HepG2 (cell line): Measurements from ENCODE around the gene VEGFA. TPM values are rescaled to one million over a fixed set of nuclear protein-coding genes. Genes with fewer than 3 reads are reported as not detected.
A peak's percentile ranks its signal among the peaks of the same experiment; 100 is the strongest.

ENCODE experiments used
- EEA1 ChIP-seq: sonication (generic); formaldehyde crosslinking; IDR thresholded peaks from 2 replicates; pipeline ENCODE4 v1.5.1; 2020; ENCODE audit warnings: mild to moderate bottlenecking, missing genetic modification reagents, borderline replicate concordance
- ELF3 ChIP-seq: IDR thresholded peaks from 2 replicates; pipeline ENCODE4 v1.6.1; 2016; ENCODE audit warnings: missing genetic modification reagents, missing compliant biosample characterization
- MEIS2 ChIP-seq: sonication (generic); formaldehyde crosslinking; IDR thresholded peaks from 2 replicates; pipeline ENCODE4 v1.9.0; 2021; ENCODE audit warnings: mild to moderate bottlenecking, missing genetic modification reagents
- PCBP1 ChIP-seq: fragments of 200-400 bp; formaldehyde crosslinking; IDR thresholded peaks from 2 replicates; pipeline ENCODE4 v1.6.1; 2017; ENCODE audit warnings: mild to moderate bottlenecking, low read depth, low read length, borderline replicate concordance
- PCBP2 ChIP-seq: fragments of 200-400 bp; formaldehyde crosslinking; optimal IDR thresholded peaks from 2 replicates; pipeline ENCODE3; 2018; ENCODE audit warnings: low read length, low read depth; ENCODE audit not compliant: poor library complexity, severe bottlenecking
- POLR2AphosphoS5 ChIP-seq: IDR thresholded peaks from 2 replicates; pipeline ENCODE4 v1.6.1; 2012; ENCODE audit warnings: low read depth, low read length
- SRSF1 ChIP-seq: fragments of 200-400 bp; formaldehyde crosslinking; optimal IDR thresholded peaks from 2 replicates; pipeline ENCODE3; 2017; ENCODE audit warnings: mild to moderate bottlenecking, low read depth, low read length, moderate library complexity
- U2AF1 ChIP-seq: fragments of 200-400 bp; formaldehyde crosslinking; optimal IDR thresholded peaks from 2 replicates; pipeline ENCODE3; 2017; ENCODE audit warnings: mild to moderate bottlenecking, low read depth, low read length
- YY1 ChIP-seq: IDR thresholded peaks from 2 replicates; pipeline ENCODE4 v1.6.1; 2011; ENCODE audit warnings: low read length, low read depth, moderate library complexity, mild to moderate bottlenecking; ENCODE audit not compliant: insufficient read depth, insufficient replicate concordance
- ZBTB7B ChIP-seq: sonication (generic); formaldehyde crosslinking; IDR thresholded peaks from 2 replicates; pipeline ENCODE4 v1.4.0; 2020; ENCODE audit warnings: missing genetic modification reagents
- ZFP82 ChIP-seq: sonication (generic); formaldehyde crosslinking; IDR thresholded peaks from 2 replicates; pipeline ENCODE4 v1.5.1; 2020; ENCODE audit warnings: mild to moderate bottlenecking, missing genetic modification reagents, borderline replicate concordance
- ZNF773 ChIP-seq: sonication (generic); formaldehyde crosslinking; IDR thresholded peaks from 2 replicates; pipeline ENCODE4 v1.4.0; 2020; ENCODE audit warnings: missing genetic modification reagents, borderline replicate concordance
- ZNF816 ChIP-seq: sonication (generic); formaldehyde crosslinking; IDR thresholded peaks from 2 replicates; pipeline ENCODE4 v1.8.0; 2022; ENCODE audit warnings: missing genetic modification reagents, mild to moderate bottlenecking, borderline replicate concordance
- ZSCAN21 ChIP-seq: sonication (generic); formaldehyde crosslinking; IDR thresholded peaks from 2 replicates; pipeline ENCODE4 v1.8.0; 2022; ENCODE audit warnings: mild to moderate bottlenecking, missing genetic modification reagents, moderate library complexity, borderline replicate concordance
- polyA plus RNA-seq, 8 experiments: library from polyadenylated mRNA; depleted of rRNA in 3 of 8; stranded (reverse) in 7 of 8; unstranded in 1 of 8; fragments of >200 nt; fragmentation: Illumina TruSeq in 4 of 8; extraction: Trizol in 4 of 8; gene quantifications; 2 replicates each; pipeline versions ENCODE4 v1.2.1 to v1.2.3, GENCODE V29; 2011 to 2016; ENCODE audit warnings: low read depth in 4 of 8, missing spikeins in 1 of 8, mixed read lengths in 1 of 8; ENCODE audit not compliant: insufficient read depth in 1 of 8
- total RNA-seq, 5 experiments: library from RNA; depleted of rRNA; stranded (reverse); fragments of >200 nt; fragmentation: Illumina TruSeq; extraction: Trizol; gene quantifications; 2 replicates each; pipeline ENCODE4 v1.2.3, GENCODE V29; 2016; ENCODE audit warnings: low read depth in 1 of 5
- TF ChIP-seq, protein P1 (sequence below): sonication (generic); formaldehyde crosslinking; IDR thresholded peaks from 2 replicates; pipeline ENCODE4 v1.5.1; 2020; ENCODE audit warnings: mild to moderate bottlenecking, missing genetic modification reagents
- TF ChIP-seq, protein P2 (sequence below): sonication (generic); formaldehyde crosslinking; IDR thresholded peaks from 2 replicates; pipeline ENCODE4 v1.5.1; 2020; ENCODE audit warnings: mild to moderate bottlenecking, missing genetic modification reagents, borderline replicate concordance
- TF ChIP-seq, protein P3 (sequence below): sonication (generic); formaldehyde crosslinking; IDR thresholded peaks from 2 replicates; pipeline ENCODE4 v1.4.0; 2020; ENCODE audit warnings: missing genetic modification reagents, low read depth, mild to moderate bottlenecking, borderline replicate concordance

Gene VEGFA
- total and polyA plus RNA-seq, 2 of the 13 experiments (the other 11 are each of a cell fraction or from before 2014, with no cell fraction given), result 68.1 to 629 TPM

DNA sequence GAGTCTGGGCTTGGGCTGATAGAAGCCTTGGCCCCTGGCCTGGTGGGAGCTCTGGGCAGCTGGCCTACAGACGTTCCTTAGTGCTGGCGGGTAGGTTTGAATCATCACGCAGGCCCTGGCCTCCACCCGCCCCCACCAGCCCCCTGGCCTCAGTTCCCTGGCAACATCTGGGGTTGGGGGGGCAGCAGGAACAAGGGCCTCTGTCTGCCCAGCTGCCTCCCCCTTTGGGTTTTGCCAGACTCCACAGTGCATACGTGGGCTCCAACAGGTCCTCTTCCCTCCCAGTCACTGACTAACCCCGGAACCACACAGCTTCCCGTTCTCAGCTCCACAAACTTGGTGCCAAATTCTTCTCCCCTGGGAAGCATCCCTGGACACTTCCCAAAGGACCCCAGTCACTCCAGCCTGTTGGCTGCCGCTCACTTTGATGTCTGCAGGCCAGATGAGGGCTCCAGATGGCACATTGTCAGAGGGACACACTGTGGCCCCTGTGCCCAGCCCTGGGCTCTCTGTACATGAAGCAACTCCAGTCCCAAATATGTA is 957 bp upstream of the VEGFA start (continued):
- TF ChIP-seq, protein P1, sequence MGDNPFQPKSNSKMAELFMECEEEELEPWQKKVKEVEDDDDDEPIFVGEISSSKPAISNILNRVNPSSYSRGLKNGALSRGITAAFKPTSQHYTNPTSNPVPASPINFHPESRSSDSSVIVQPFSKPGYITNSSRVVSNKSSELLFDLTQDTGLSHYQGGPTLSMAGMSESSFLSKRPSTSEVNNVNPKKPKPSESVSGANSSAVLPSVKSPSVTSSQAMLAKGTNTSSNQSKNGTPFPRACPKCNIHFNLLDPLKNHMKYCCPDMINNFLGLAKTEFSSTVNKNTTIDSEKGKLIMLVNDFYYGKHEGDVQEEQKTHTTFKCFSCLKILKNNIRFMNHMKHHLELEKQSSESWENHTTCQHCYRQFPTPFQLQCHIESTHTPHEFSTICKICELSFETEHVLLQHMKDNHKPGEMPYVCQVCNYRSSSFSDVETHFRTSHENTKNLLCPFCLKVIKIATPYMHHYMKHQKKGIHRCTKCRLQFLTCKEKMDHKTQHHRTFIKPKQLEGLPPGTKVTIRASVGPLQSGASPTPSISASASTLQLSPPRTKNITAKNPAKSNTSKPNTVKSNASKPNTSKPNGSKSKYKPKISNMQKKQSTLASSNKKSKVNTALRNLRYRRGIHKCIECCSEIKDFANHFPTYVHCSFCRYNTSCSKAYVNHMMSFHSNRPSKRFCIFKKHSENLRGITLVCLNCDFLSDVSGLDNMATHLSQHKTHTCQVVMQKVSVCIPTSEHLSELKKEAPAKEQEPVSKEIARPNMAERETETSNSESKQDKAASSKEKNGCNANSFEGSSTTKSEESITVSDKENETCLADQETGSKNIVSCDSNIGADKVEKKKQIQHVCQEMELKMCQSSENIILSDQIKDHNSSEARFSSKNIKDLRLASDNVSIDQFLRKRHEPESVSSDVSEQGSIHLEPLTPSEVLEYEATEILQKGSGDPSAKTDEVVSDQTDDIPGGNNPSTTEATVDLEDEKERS (CRISPR knock-in tag), result 0 out of 2 replicates have a peak, but pooled peaks have one; percentile 17
- TF ChIP-seq YY1 (peak; percentile 5), SRSF1 (peak; percentile 86), PCBP1 (peak; percentile 11; the same call in 1 of the 2 replicates), POLR2AphosphoS5 (peak; percentile 48; the same call in 1 of the 2 replicates), ZNF773 (CRISPR knock-in tag) (no peak), ZBTB7B (CRISPR knock-in tag) (no peak), ZFP82 (CRISPR knock-in tag) (no peak), U2AF1 (peak; percentile 63), ZSCAN21 (peak; percentile 9; the same call in 1 of the 2 replicates), ZNF816 (0 out of 2 replicates have a peak, but pooled peaks have one; percentile 73), EEA1 (CRISPR knock-in tag) (no peak), PCBP2 (no peak), MEIS2 (CRISPR knock-in tag) (no peak), ELF3 (CRISPR knock-in tag) (peak; percentile 32; the same call in 1 of the 2 replicates)
- TF ChIP-seq, protein P2, sequence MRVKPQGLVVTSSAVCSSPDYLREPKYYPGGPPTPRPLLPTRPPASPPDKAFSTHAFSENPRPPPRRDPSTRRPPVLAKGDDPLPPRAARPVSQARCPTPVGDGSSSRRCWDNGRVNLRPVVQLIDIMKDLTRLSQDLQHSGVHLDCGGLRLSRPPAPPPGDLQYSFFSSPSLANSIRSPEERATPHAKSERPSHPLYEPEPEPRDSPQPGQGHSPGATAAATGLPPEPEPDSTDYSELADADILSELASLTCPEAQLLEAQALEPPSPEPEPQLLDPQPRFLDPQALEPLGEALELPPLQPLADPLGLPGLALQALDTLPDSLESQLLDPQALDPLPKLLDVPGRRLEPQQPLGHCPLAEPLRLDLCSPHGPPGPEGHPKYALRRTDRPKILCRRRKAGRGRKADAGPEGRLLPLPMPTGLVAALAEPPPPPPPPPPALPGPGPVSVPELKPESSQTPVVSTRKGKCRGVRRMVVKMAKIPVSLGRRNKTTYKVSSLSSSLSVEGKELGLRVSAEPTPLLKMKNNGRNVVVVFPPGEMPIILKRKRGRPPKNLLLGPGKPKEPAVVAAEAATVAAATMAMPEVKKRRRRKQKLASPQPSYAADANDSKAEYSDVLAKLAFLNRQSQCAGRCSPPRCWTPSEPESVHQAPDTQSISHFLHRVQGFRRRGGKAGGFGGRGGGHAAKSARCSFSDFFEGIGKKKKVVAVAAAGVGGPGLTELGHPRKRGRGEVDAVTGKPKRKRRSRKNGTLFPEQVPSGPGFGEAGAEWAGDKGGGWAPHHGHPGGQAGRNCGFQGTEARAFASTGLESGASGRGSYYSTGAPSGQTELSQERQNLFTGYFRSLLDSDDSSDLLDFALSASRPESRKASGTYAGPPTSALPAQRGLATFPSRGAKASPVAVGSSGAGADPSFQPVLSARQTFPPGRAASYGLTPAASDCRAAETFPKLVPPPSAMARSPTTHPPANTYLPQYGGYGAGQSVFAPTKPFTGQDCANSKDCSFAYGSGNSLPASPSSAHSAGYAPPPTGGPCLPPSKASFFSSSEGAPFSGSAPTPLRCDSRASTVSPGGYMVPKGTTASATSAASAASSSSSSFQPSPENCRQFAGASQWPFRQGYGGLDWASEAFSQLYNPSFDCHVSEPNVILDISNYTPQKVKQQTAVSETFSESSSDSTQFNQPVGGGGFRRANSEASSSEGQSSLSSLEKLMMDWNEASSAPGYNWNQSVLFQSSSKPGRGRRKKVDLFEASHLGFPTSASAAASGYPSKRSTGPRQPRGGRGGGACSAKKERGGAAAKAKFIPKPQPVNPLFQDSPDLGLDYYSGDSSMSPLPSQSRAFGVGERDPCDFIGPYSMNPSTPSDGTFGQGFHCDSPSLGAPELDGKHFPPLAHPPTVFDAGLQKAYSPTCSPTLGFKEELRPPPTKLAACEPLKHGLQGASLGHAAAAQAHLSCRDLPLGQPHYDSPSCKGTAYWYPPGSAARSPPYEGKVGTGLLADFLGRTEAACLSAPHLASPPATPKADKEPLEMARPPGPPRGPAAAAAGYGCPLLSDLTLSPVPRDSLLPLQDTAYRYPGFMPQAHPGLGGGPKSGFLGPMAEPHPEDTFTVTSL (CRISPR knock-in tag), result 0 out of 2 replicates have a peak, but pooled peaks have one; percentile 35
- TF ChIP-seq, protein P3, sequence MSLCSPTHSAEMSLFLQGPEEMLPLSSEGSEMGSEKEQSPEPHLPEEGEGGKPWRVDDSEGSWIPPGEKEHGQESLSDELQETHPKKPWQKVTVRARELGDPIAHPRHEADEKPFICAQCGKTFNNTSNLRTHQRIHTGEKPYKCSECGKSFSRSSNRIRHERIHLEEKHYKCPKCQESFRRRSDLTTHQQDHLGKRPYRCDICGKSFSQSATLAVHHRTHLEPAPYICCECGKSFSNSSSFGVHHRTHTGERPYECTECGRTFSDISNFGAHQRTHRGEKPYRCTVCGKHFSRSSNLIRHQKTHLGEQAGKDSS (CRISPR knock-in tag), result 0 out of 2 replicates have a peak, but pooled peaks have one; percentile 53
